HG03159 (cell line): ENCODE measurements around the gene FOXF2.

Experiments
- ATAC-seq: cut with Tn5 transposase; IDR thresholded peaks from one replicate; pipeline ENCODE4 v1.9.1; 2021; ENCODE audit warnings: mild to moderate bottlenecking, moderate library complexity; ENCODE audit not compliant: unreplicated experiment

FOXF2 gene

GRCh38 chr6:1390133-1390945 lies 963 bp downstream of the FOXF2 start:
- no peak for ATAC-seq

- no peak for ATAC-seq
Observed at GRCh38 chr6:1390946-1391799, 1.8 kb downstream of the FOXF2 start.

DNA sequence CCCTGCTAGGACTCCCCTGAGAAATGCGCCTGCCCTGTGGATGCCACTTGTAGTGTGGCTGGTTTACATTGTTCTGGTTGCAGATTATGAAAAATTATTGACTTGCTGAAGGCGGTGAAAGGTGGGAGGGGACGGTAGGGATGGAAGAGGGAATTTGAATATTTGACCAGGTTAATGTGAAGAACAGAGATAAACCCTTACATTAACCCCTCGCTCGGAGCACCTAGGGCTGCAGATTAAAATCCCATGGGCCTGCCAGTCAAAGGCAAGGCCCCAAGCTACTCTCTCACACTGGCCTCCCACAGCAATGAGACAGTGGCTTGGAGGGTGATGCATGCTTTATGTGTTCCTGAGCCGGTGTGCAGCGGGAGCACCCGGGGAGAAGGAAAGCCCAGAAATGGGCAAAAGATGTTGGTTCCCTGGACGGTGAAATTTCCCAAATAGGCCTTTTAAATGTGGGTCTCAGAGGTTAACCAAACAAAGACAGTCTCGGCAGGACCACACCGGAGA lies 2.5 kb downstream of the FOXF2 start:
- no peak for ATAC-seq

DNA sequence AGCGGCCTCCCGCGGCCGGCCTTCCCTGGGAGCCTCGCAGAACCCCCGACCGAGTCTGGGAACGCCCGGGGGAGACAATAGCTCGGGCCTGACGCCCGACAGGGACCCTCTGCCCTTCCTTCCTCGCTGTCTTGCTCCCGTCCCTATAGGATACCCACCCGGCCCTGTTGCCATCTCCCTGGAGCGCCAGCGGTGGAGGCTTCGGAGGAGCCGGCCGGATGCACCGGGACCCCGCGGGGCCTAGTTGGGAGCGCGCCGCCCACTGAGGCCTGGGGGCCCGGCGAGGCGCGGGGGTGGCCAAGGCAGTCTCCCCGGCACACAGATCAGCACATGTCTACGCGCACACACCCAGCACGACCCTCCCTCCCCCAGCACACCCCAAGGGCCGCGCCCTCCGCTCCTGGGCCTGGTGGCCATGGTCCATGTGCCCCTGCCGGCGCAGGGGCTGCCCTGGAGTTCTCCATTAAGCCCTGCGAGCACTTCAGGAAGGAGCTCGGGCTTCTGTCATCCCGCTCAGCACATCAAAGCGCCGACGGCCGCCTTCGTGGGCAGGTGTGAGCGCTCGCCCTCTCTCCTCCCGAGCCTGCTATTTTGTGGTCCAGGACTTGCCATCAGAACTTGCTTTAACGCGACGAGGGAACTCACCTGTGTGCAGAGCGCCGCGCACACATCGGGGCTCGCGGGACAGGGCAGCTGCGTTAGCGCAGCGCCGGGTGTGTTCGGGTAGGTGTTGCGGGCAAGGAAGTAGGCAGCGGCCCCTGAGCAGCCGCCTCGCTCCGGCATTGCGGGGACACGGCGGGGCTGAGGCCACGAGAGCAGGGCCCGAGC lies 3.7 kb downstream of the FOXF2 start:
- no peak for ATAC-seq

- ATAC-seq, result no peak
Observed at GRCh38 chr6:1393641-1394283, 4.4 kb downstream of the FOXF2 start.

- ATAC-seq, result no peak
Observed at GRCh38 chr6:1394514-1395463, 5.4 kb downstream of the FOXF2 start.

DNA sequence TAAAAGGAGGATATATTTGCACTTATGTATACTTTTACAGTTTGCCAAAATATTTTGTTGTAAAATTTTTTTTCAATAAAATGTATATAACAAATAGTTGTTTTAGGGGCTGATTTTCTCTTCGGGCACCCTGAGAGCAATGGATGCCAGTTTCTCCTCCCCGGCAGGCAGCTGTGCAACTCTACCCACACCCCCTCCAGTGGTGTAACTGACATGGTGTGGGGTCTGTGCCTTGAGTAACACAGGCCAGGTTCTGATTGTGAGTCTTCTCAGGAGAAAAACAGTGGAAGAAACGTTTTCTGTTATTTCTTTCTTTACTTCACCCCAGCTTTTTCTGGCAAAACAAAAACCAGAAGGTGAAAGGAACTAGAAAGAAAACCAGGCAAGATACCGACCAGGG lies 6.1 kb downstream of the FOXF2 start:
- ATAC-seq, result no peak

DNA sequence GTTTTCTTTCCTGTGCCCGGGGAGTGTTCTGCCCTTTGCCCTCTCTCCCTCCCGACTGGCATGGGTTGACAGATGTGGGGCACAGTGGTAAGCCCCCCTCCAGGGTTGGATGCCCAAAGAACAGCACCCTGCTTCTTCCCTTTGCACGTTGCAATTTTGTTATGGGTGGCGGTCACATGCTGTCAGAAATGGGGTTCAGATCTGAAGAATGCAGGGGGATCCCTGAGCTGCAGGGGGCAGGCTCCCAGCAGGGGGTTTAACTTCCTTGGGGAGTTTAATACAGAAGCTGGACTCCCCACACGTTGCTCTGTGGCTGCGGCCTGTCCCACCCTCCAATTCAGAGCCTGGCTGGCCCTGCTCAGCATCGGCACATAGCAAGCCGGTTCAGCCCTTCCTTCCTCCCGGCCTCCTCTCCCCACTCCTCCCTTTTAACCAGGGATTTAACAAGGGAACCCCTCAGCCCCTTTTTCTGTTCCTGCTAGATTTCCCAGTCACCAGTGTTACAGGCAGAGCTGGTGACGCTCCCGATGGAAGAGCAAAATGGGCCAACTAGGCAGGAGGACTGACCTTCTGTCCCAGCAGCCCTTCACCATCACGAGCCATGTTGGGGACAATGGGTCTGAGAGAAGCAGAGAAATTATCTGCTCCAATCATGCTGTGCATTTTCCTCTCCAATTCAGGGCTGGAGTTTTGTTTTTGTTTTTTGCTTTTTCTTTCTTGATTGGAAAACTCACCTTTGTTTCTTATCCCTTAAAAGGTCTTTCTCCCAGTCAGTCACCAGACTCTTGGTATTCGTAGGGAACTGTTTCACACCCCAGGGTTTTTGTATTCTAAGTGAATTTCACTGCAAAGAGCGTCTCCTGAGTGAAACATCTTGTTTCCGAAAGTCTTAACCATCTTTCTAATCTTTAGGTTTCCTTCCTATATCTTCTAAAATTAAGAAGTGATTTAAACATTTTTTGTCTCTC lies 6.8 kb downstream of the FOXF2 start:
- no peak for ATAC-seq

DNA sequence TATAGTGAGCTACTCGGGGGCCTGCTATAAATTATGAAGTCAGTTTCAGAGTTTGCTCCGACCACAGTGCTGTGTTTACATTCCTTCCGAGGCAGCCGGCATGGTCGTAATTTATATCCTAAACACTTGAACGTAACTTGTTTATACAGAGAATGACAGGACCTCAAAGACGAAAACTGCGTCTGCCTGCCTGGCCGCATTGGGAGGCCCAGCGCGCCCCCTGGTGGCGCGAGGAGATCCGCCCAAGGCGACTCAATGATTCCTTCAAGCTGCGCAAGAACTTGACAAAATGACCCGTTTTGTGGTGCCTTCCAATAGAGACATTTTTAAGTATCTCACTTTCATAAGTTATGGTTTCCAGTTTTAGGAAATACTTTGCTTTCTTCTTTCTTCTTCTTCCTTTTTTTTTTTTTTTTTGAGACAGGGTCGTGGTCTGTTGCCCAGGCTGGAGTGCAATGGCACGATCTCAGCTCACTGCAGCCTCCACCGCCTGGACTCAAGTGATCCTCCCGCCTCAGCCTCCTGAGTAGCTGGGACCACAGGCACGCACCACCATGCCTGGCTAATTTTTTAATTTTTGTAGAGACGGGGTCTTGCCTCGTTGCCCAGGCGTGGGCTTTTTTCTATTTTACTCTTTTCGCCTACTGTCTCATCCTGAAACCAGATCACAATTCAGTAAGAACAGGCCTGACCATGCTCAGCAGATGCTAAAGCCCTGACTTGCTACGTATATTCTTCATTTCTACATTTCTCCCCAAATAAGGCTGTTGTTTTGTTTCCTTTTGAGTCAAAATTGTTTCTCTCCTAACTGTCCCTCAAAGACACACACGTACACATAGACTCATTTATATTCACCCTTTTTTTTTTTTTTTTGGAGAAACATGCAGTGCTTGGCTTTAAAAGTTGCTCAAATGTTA lies 7.8 kb downstream of the FOXF2 start:
- ATAC-seq, result no peak

GRCh38 chr6:1399085-1399780 lies 9.9 kb downstream of the FOXF2 start:
- no peak for ATAC-seq

DNA sequence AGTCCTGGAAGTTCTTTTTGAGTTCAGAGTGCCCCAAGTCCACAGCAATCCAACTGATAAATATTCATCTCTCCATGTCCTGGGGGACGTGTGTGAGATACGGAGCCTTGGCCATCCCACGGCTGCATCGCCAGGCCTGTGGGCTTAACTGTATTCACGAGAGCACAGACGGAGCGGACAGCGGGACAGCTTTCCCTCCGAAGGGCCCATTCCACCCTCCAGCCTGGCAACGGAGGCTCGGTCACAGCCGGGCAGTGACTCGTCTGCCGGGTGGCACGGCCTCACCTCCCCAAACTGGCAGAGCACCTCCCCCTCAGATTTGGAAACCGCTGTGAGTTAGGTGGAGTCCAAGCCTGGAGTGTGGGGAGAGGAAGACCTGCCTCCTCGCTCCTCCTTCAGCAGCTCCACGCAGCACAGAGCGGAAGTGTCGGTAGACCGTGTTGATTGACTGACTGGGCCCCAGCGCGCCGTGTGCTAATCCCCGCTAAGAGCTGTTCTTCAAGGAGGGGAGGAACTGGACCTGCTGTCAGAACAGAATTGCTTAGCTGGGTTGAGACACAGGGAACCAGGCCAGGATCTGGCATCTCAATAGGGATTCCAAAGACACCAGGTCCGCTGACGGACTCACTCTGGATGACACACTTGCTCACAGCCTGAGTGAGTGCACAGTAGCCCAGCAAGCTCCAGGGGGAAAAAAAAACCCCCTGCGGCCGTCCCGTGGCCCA lies 10.9 kb downstream of the FOXF2 start:
- no peak for ATAC-seq

DNA sequence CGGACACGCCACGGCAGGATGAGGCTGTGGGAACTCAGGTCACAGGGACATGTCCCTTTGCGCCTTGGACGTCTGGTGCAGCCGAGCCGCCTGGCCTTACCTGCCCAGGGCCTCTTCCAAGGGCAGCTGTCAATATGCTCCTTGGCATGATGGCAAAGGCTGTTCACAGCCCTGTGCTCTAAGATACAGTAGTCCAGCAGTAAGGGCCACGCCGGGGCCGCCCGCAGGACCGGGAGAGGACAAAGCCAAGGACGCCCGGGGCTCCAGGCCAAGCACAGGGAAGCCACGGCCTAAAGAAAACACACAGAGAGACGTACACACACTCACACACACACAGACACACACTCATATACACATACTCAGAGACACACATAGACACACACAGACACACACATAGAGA lies 13.0 kb downstream of the FOXF2 start:
- ATAC-seq, result no peak

- ATAC-seq, result no peak
Observed at GRCh38 chr6:1402868-1403267, 13.5 kb downstream of the FOXF2 start.

DNA sequence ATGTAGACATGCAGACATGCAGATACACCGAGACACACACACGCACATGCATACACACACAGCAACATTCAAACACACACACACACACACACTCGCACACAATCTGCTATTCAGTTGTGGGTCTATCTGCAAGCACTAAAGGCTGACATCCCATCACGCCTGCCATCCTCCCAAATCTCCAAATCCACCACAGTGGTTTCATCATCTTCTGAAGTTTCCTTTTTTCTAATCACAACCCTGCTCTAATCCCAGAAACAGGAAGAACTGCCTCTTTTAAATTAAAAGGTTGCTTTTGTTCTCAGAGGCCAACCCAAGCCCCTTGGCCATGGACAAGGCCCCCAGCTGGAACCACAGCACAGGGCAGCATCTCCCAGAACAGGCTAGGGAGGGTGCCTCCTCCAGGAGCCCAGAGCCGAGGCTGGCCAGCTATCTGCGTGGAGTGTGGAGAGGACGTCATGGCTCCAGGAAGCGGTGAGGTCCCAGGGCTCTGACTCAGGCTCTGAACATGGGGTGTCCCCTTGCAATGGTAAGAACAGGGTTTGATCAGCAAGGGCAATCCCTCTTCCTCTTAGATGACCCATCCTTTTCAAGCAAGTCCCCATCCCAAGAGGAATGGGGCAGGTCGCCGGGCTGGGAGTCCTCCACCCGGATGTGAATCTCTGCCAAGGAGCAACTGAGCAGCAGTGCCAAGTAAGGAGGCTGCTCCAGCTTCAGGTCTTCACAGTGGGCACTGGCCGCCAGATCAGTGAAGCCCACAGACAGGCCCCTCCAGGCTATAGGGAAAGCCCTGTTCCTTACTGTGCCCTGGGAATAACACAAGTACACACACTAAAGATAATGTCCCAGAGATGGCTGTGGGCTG lies 14.7 kb downstream of the FOXF2 start:
- no peak for ATAC-seq

DNA sequence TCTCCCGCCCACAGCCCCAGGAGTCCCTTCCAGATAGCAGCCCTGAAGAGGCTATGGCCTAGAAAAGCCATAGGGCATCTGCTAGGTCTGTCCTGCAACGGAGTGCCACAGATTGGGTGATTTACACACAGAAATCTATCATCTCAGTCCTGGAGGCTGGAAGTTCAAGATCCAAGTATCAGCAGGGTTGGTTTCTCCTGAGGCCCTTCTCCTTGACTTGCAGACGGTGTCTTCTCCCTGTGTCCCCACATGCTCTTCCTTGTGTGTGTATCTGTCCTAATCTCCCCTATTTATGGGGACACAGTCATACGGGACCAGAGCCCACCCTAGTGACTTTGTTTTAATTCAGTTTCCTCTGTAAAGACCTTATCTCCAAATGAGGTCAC lies 15.3 kb downstream of the FOXF2 start:
- no peak for ATAC-seq
